Stomach (tissue), 9 donors: Measurements from ENCODE around the gene CRTC1. TPM values are rescaled to one million over a fixed set of nuclear protein-coding genes. Genes with fewer than 3 reads are reported as not detected.
"Not testable (repeated sequence)": the region's sequence is repeated elsewhere in the genome, so short reads cannot be mapped to it uniquely, and the experiment has no call there.

Experiments used
- DNase-seq, 2 donors: peaks; one replicate each; pipeline versions ENCODE4 v3.0.0 to v3.0.0-alpha.2; 2013 to 2019
- H3K27ac ChIP-seq, 5 donors: fragments of 200-600 bp in 4 of 5; sonication (generic) in 4 of 5; one replicate each; pipeline ENCODE4 v1.5.1; 2013 to 2019; ENCODE audit warnings: mild to moderate bottlenecking in 1 of 5, moderate library complexity in 1 of 5
- H3K27me3 ChIP-seq, 3 donors: fragments of 200-600 bp; sonication (generic); one replicate each; pipeline ENCODE4 v1.5.1; 2017 to 2019; ENCODE audit warnings: mixed run types in 1 of 3
- H3K36me3 ChIP-seq, 4 donors: fragments of 200-600 bp; sonication (generic); 1 replicate in 3 of 4; 2 replicates in 1 of 4; pipeline ENCODE4 v1.5.1; 2016 to 2019
- H3K4me1 ChIP-seq, 4 donors: fragments of 200-600 bp; sonication (generic); one replicate each; pipeline ENCODE4 v1.5.1; 2016 to 2019
- H3K4me3 ChIP-seq, 4 donors: fragments of 200-600 bp; sonication (generic) in 3 of 4; one replicate each; pipeline ENCODE4 v1.5.1; 2016 to 2019; ENCODE audit warnings: mild to moderate bottlenecking in 1 of 4
- H3K9me3 ChIP-seq, 4 donors: fragments of 200-600 bp; sonication (generic); one replicate each; pipeline ENCODE4 v1.5.1; 2016 to 2019
- EP300 ChIP-seq: sonication (generic); formaldehyde crosslinking; IDR thresholded peaks from one replicate; pipeline ENCODE4 v1.6.1; 2017; ENCODE audit warnings: antibody characterized with exemption
- POLR2A ChIP-seq, 4 donors: fragments of 450-650 bp; IDR thresholded peaks; one replicate each; pipeline ENCODE4 v1.6.1; 2016; ENCODE audit warnings: antibody characterized with exemption in 4 of 4, control low read depth in 2 of 4, mild to moderate bottlenecking in 1 of 4, moderate library complexity in 1 of 4
- POLR2AphosphoS5 ChIP-seq, 3 donors: sonication (generic); formaldehyde crosslinking; IDR thresholded peaks; one replicate each; pipeline ENCODE4 v1.6.1; 2016; ENCODE audit warnings: antibody characterized with exemption in 3 of 3
- WGBS, 5 donors: extraction: QIAGEN DNeasy Blood & Tissue Kit in 3 of 5; methylation state at CpG; one replicate each; pipeline versions ENCODE4 v1.1.5 to v1.1.7; 2013 to 2018; 5-methylcytosine and 5-hydroxymethylcytosine counted together
- intact Hi-C: fragments of 100-400 bp; cut with DNase I; formaldehyde crosslinking; loops from one replicate; pipeline ENCODE4 v1.15.1; 2023; ENCODE audit warnings: low total_unique reads
- polyA plus RNA-seq, 3 donors: library from polyadenylated mRNA; stranded (reverse); fragments of 200-250 nt; gene quantifications; one replicate each; pipeline ENCODE4 v1.2.3, GENCODE V29; 2013
- total RNA-seq, 5 donors: library from RNA; depleted of rRNA; stranded (reverse); fragments of >200 nt; gene quantifications; one replicate each; pipeline versions ENCODE4 v1.1.0 to v1.2.3, GENCODE V29; 2014 to 2016
- TF ChIP-seq, protein P1 (sequence below), 7 experiments: fragments of 450-650 bp in 4 of 7; fragments of 200-600 bp in 3 of 7; sonication (generic) in 3 of 7; IDR thresholded peaks; one replicate each; pipeline ENCODE4 v1.5.1; 2016 to 2019; ENCODE audit warnings: antibody characterized with exemption in 7 of 7, control low read depth in 2 of 7, mild to moderate bottlenecking in 1 of 7
- donor health status: healthy with polysubstance abuse.
- donor health status: Bipolar disorder and iron deficiency.
- donor health status: healthy.

Gene CRTC1
- total and polyA plus RNA-seq, 8 donors = 4.2 to 28.0 (median 4.6) TPM; not detected in 1

DNA sequence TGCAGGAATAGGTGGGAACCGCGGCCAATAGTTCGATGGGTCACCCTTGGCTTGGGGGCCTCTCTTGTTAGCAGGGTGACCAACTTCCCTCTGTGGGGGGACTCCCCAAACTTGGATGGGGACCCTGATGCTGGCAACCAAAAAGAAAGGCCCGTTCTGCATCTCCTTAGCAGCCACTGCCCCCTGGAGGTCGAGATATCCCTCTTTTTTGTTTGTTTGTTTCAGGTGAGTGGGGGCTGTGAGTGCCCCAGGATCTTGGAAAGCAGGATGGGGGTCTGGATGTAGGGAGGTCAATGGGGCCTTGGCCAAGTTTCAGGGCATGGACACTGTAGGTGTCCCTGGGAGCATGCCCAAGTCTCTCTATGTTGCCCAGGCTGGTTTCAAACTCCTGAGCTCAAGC, 7.7 kb upstream of the CRTC1 start:
- WGBS, 5 donors = 46 to 57% (median 56%) methylated on average over 5 of the region's 5 CpGs
- H3K4me1 ChIP-seq = peaks cover 18 to 60% (median 31%) of the 10 kb centered on the region in 4 donors
- no peaks in the 10 kb centered on the region for H3K9me3 ChIP-seq
- peak overlapping the region in 1 of 5 donors; percentile 52 for H3K27ac ChIP-seq
- TF ChIP-seq POLR2A (IDR thresholded peaks at IDR 0.05) (no peak), POLR2AphosphoS5 (IDR thresholded peaks at IDR 0.05) (no peak), EP300 (no peak)
- TF ChIP-seq, protein P1, sequence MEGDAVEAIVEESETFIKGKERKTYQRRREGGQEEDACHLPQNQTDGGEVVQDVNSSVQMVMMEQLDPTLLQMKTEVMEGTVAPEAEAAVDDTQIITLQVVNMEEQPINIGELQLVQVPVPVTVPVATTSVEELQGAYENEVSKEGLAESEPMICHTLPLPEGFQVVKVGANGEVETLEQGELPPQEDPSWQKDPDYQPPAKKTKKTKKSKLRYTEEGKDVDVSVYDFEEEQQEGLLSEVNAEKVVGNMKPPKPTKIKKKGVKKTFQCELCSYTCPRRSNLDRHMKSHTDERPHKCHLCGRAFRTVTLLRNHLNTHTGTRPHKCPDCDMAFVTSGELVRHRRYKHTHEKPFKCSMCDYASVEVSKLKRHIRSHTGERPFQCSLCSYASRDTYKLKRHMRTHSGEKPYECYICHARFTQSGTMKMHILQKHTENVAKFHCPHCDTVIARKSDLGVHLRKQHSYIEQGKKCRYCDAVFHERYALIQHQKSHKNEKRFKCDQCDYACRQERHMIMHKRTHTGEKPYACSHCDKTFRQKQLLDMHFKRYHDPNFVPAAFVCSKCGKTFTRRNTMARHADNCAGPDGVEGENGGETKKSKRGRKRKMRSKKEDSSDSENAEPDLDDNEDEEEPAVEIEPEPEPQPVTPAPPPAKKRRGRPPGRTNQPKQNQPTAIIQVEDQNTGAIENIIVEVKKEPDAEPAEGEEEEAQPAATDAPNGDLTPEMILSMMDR (IDR thresholded peaks at IDR 0.05) = no peak
- no peak for DNase-seq
- H3K4me3 ChIP-seq = no peak overlapping the region
- intact Hi-C loops = no loop called here
- peaks cover 0 to 6% (median 5%) of the 10 kb centered on the region in 4 donors for H3K36me3 ChIP-seq
- H3K27me3 ChIP-seq = no peaks in the 10 kb centered on the region

GRCh38 chr19:18676692-18677091, 6.8 kb upstream of the CRTC1 start:
- no peaks in the 10 kb centered on the region for H3K9me3 ChIP-seq
- no peaks in the 10 kb centered on the region for H3K27me3 ChIP-seq
- H3K4me1 ChIP-seq = peaks cover 17 to 51% (median 27%) of the 10 kb centered on the region in 4 donors
- TF ChIP-seq POLR2A (IDR thresholded peaks at IDR 0.05) (no peak), EP300 (no peak), POLR2AphosphoS5 (IDR thresholded peaks at IDR 0.05) (no peak)
- TF ChIP-seq, protein P1 (IDR thresholded peaks at IDR 0.05) = no peak
- DNase-seq = no peak
- no peak overlapping the region for H3K4me3 ChIP-seq
- no peak overlapping the region for H3K27ac ChIP-seq
- 80 to 88% (median 83%) methylated on average over 7 of the region's 7 CpGs for WGBS, 5 donors
- intact Hi-C loops = no loop called here
- no peaks in the 10 kb centered on the region for H3K36me3 ChIP-seq

GRCh38 chr19:18677156-18677555, 6.3 kb upstream of the CRTC1 start:
- no peak for DNase-seq
- no peaks in the 10 kb centered on the region for H3K36me3 ChIP-seq
- peaks cover 12 to 46% (median 23%) of the 10 kb centered on the region in 4 donors for H3K4me1 ChIP-seq
- H3K27ac ChIP-seq = peak overlapping the region in 1 of 5 donors; percentile 26
- no peaks in the 10 kb centered on the region for H3K27me3 ChIP-seq
- H3K4me3 ChIP-seq = no peak overlapping the region
- no peaks in the 10 kb centered on the region for H3K9me3 ChIP-seq
- TF ChIP-seq EP300 (no peak), POLR2A (IDR thresholded peaks at IDR 0.05) (no peak), POLR2AphosphoS5 (IDR thresholded peaks at IDR 0.05) (no peak)
- TF ChIP-seq, protein P1 (IDR thresholded peaks at IDR 0.05) = no peak
- 66 to 77% (median 74%) methylated on average over 13 of the region's 13 CpGs for WGBS, 5 donors
- intact Hi-C loops = no loop called here

- H3K4me1 ChIP-seq = peaks cover 22 to 47% (median 32%) of the 10 kb centered on the region in 4 donors
Measured at GRCh38 chr19:18680148-18680547, 3.3 kb upstream of the CRTC1 start.

DNA sequence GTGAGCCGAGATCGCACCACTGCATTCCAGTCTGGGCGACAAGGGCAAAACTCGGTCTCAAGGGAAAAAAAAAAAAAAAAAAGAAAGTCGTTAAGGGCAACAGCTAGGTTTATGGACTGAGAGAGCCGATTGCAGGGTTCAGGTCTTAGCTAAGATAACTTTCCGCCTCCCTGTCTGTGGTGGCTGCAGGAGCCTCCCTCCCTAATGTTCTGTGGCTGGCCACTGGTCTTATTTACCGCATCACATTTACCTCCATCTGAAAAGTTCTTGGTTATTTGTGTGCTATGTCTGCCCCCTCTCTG, 722 bp upstream of the CRTC1 start:
- intact Hi-C loops = no loop called here
- H3K4me3 ChIP-seq = peak overlapping the region; percentile 53 to 66 (median 62)
- H3K4me1 ChIP-seq = peaks cover 17 to 42% (median 36%) of the 10 kb centered on the region in 4 donors
- H3K27ac ChIP-seq = peak overlapping the region in 4 of 5 donors; percentile 75 to 88 (median 86)
- no peaks in the 10 kb centered on the region for H3K27me3 ChIP-seq
- no peak for DNase-seq
- WGBS, 5 donors = 26 to 40% (median 39%) methylated on average over 8 of the region's 8 CpGs
- H3K9me3 ChIP-seq = no peaks in the 10 kb centered on the region
- H3K36me3 ChIP-seq = no peaks in the 10 kb centered on the region
- TF ChIP-seq POLR2A (IDR thresholded peaks at IDR 0.05) = no peak
- no peak for TF ChIP-seq EP300

More at GRCh38 chr19:18680148-18680547, 3.3 kb upstream of the CRTC1 start:
- WGBS, 5 donors = 89 to 100% (median 100%) methylated on average over 1 of the region's 1 CpG
- intact Hi-C loops, H3K27ac ChIP-seq, H3K36me3 ChIP-seq, H3K9me3 ChIP-seq, DNase-seq, H3K27me3 ChIP-seq, H3K4me3 ChIP-seq: not testable (repeated sequence)
